Measurements from ENCODE around the gene GBP4. TPM values are rescaled to one million over a fixed set of nuclear protein-coding genes. Genes with fewer than 3 reads are reported as not detected.

The GBP4 gene
- total RNA-seq, 1 experiment from 2014 or later, result 1.7 TPM

DNA sequence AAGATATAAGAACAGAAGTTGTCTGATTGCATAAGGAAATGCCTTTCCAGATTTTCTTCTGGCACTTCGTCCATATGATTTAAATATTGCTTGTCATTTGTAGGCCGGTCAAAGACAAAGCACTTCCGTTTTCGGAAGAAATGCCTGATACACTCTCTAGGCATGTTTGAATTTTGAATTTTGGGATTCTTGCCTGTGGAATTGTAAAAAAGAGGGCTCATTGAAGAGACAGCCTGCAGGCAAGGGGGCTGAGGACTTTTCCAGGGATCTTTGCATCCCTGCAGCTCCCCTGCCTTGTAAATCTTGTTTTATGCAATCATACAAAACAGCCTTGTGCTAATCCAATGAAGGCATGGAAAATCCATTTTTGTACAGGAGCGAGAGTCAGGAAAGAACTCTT is 7.4 kb downstream of the GBP4 start:
- Histone ChIP-seq H3K36me3 (ENCODE audit: insufficient read depth, low read length, poor library complexity, severe bottlenecking) (no peaks in the 10 kb centered on the region), H3K4me1 (ENCODE audit: insufficient read depth, low read length, poor library complexity, severe bottlenecking) (peaks cover 13% of the 10 kb centered on the region), H3K27me3 (replicated peaks; ENCODE audit: insufficient read depth, low read depth, low read length, poor library complexity) (no peaks in the 10 kb centered on the region), H3K27ac (ENCODE audit: low read depth, low read length, poor library complexity, severe bottlenecking) (peak overlapping the region; percentile 36), H3K4me3 (ENCODE audit: low read depth, low read length, poor library complexity, severe bottlenecking) (no peak overlapping the region), H3K9me3 (ENCODE audit: low read depth, low read length, poor library complexity, severe bottlenecking) (no peaks in the 10 kb centered on the region)
- intact Hi-C loops (cut with micrococcal nuclease; ENCODE audit: unreplicated experiment), result no loop called here
- BruUV-seq (replicated peaks), result no TSS peak
- no peak for TF ChIP-seq EZH2 (IDR thresholded peaks at IDR 0.05; ENCODE audit: borderline replicate concordance, low read depth, low read length, poor library complexity, severe bottlenecking)
- TF ChIP-seq, protein P1, sequence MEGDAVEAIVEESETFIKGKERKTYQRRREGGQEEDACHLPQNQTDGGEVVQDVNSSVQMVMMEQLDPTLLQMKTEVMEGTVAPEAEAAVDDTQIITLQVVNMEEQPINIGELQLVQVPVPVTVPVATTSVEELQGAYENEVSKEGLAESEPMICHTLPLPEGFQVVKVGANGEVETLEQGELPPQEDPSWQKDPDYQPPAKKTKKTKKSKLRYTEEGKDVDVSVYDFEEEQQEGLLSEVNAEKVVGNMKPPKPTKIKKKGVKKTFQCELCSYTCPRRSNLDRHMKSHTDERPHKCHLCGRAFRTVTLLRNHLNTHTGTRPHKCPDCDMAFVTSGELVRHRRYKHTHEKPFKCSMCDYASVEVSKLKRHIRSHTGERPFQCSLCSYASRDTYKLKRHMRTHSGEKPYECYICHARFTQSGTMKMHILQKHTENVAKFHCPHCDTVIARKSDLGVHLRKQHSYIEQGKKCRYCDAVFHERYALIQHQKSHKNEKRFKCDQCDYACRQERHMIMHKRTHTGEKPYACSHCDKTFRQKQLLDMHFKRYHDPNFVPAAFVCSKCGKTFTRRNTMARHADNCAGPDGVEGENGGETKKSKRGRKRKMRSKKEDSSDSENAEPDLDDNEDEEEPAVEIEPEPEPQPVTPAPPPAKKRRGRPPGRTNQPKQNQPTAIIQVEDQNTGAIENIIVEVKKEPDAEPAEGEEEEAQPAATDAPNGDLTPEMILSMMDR (conservative IDR thresholded peaks at IDR 0.05; ENCODE audit: low read depth, low read length), result no peak
- ChIA-PET CTCF (no interaction called here), POLR2A (ENCODE audit: low non-redundant PET) (no interaction called here)
- peak; percentile 44 for DNase-seq (ENCODE audit: low spot score)

DNA sequence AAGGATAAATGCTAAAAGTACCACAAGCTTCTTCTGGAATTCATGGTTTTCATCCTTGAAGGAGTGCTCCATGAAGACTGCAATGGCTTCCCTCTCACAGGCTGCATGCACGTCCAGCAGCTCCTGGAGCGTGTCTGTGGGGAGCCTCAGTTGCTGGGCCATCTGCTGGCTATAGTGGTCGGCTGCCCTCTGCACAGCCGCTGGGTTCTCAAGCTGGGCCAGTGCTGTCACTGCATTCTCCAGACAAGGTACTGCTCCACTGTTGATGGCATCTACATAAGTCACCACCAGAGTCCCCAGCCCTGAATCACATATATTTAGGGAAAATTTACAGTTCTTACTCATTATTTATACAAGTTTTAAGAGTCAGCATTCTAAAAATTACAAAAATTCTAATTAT is 8.7 kb downstream of the GBP4 start:
- POLR2A ChIA-PET (ENCODE audit: low non-redundant PET), result no interaction called here
- H3K9me3 ChIP-seq (ENCODE audit: low read depth, low read length, poor library complexity, severe bottlenecking), result no peaks in the 10 kb centered on the region
- H3K4me1 ChIP-seq (ENCODE audit: insufficient read depth, low read length, poor library complexity, severe bottlenecking), result peaks cover 13% of the 10 kb centered on the region
- intact Hi-C loops (cut with micrococcal nuclease; ENCODE audit: unreplicated experiment), result no loop called here
- CTCF ChIA-PET, result no interaction called here
- no peaks in the 10 kb centered on the region for H3K36me3 ChIP-seq (ENCODE audit: insufficient read depth, low read length, poor library complexity, severe bottlenecking)
- TF ChIP-seq, protein P1 (conservative IDR thresholded peaks at IDR 0.05; ENCODE audit: low read depth, low read length), result no peak
- no peak for TF ChIP-seq EZH2 (IDR thresholded peaks at IDR 0.05; ENCODE audit: borderline replicate concordance, low read depth, low read length, poor library complexity, severe bottlenecking)
- no peaks in the 10 kb centered on the region for H3K27me3 ChIP-seq (replicated peaks; ENCODE audit: insufficient read depth, low read depth, low read length, poor library complexity)
- no peak overlapping the region for H3K27ac ChIP-seq (ENCODE audit: low read depth, low read length, poor library complexity, severe bottlenecking)
- H3K4me3 ChIP-seq (ENCODE audit: low read depth, low read length, poor library complexity, severe bottlenecking), result no peak overlapping the region
- no peak for DNase-seq (ENCODE audit: low spot score)
- no TSS peak for BruUV-seq (replicated peaks)

DNA sequence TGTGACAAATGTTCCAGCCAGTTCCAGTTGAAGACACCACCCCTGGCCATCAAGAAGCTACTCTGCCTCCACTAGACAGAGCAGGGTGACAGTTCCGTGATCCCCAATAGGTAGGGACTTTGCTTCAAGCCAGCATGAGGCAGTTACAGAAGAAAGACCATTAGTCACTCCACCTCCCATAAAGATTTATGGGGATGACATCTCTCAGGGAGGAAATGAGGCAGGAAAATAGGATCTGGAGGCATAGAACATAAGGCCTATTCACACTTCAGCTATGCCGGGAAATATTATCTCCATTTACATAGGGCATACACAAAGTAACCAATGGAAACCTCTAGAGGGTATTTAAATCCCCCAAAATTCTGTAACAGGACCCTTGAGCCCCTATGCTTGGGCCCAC is 19.4 kb downstream of the GBP4 start:
- no peak overlapping the region for H3K27ac ChIP-seq (ENCODE audit: low read depth, low read length, poor library complexity, severe bottlenecking)
- POLR2A ChIA-PET (ENCODE audit: low non-redundant PET), result no interaction called here
- H3K36me3 ChIP-seq (ENCODE audit: insufficient read depth, low read length, poor library complexity, severe bottlenecking), result no peaks in the 10 kb centered on the region
- peaks cover 5% of the 10 kb centered on the region for H3K9me3 ChIP-seq (ENCODE audit: low read depth, low read length, poor library complexity, severe bottlenecking)
- CTCF ChIA-PET, result no interaction called here
- H3K4me1 ChIP-seq (ENCODE audit: insufficient read depth, low read length, poor library complexity, severe bottlenecking), result no peaks in the 10 kb centered on the region
- no peak overlapping the region for H3K4me3 ChIP-seq (ENCODE audit: low read depth, low read length, poor library complexity, severe bottlenecking)
- no TSS peak for BruUV-seq (replicated peaks)
- TF ChIP-seq EZH2 (IDR thresholded peaks at IDR 0.05; ENCODE audit: borderline replicate concordance, low read depth, low read length, poor library complexity, severe bottlenecking), result no peak
- no peaks in the 10 kb centered on the region for H3K27me3 ChIP-seq (replicated peaks; ENCODE audit: insufficient read depth, low read depth, low read length, poor library complexity)
- DNase-seq (ENCODE audit: low spot score), result peak; percentile 19
- intact Hi-C loops (cut with micrococcal nuclease; ENCODE audit: unreplicated experiment), result no loop called here

DNA sequence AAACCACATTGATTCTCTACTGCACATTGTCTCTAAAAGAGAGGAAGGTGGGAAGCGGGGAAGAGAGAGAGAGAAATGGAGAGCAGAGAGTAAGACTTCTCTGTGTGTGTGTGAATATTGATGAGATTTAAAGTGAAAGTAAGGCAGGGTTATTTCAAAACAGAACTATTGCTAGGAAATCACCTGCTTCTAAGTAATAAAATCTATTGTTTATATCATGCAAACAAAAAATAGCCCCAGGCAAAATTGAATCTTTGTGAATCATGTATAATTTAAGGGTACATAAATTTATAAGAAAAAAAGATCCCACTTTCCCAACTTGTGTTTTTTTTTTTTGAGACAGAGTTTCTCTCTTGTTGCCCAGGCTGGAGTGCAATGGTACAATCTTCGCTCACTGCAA is 21.8 kb downstream of the GBP4 start:
- H3K4me1 ChIP-seq (ENCODE audit: insufficient read depth, low read length, poor library complexity, severe bottlenecking), result no peaks in the 10 kb centered on the region
- TF ChIP-seq EZH2 (IDR thresholded peaks at IDR 0.05; ENCODE audit: borderline replicate concordance, low read depth, low read length, poor library complexity, severe bottlenecking), result no peak
- TF ChIP-seq, protein P1 (conservative IDR thresholded peaks at IDR 0.05; ENCODE audit: low read depth, low read length), result no peak
- no TSS peak for BruUV-seq (replicated peaks)
- no peaks in the 10 kb centered on the region for H3K36me3 ChIP-seq (ENCODE audit: insufficient read depth, low read length, poor library complexity, severe bottlenecking)
- no peak overlapping the region for H3K27ac ChIP-seq (ENCODE audit: low read depth, low read length, poor library complexity, severe bottlenecking)
- POLR2A ChIA-PET (ENCODE audit: low non-redundant PET), result no interaction called here
- intact Hi-C loops (cut with micrococcal nuclease; ENCODE audit: unreplicated experiment), result no loop called here
- H3K4me3 ChIP-seq (ENCODE audit: low read depth, low read length, poor library complexity, severe bottlenecking), result no peak overlapping the region
- CTCF ChIA-PET, result no interaction called here
- no peak for DNase-seq (ENCODE audit: low spot score)
- no peaks in the 10 kb centered on the region for H3K27me3 ChIP-seq (replicated peaks; ENCODE audit: insufficient read depth, low read depth, low read length, poor library complexity)
- no peaks in the 10 kb centered on the region for H3K9me3 ChIP-seq (ENCODE audit: low read depth, low read length, poor library complexity, severe bottlenecking)

Measured in A673 (cell line).